Naive thymus-derived CD8-positive, alpha-beta T cell (primary cell): Measurements from ENCODE around the gene BTN1A1. TPM values are rescaled to one million over a fixed set of nuclear protein-coding genes. Genes with fewer than 3 reads are reported as not detected.

Experiments
- ATAC-seq, 2 donors: fragments of 150-1000 bp; cut with Tn5 transposase in 1 of 2; sonication (Bioruptor Pico), chemical (Tn5 transposase) in 1 of 2; 1 replicate in 1 of 2; 2 replicates in 1 of 2; pipeline ENCODE4 v1.10.0; 2021; ENCODE audit warnings: mild to moderate bottlenecking in 2 of 2, moderate library complexity in 2 of 2
- POLR2A ChIA-PET: fragments of 350-600 bp; sonication (Branson Sonifier 250); formaldehyde crosslinking; loops from one replicate; lab custom pipeline; 2021; ENCODE audit warnings: antibody characterized with exemption; lab: Charles Lee
- DNase-seq, 10 donors: peaks; one replicate each; pipeline versions ENCODE4 v3.0.0 to v3.0.0-alpha.2; 2020 to 2022
- H3K27ac Mint-ChIP-seq, 10 donors: one replicate each; pipeline ENCODE4 v1.8.0; 2020 to 2022; ENCODE audit warnings: mild to moderate bottlenecking in 10 of 10, mixed read lengths in 10 of 10, moderate library complexity in 4 of 10, inconsistent platforms in 1 of 10
- H3K27me3 Mint-ChIP-seq, 5 donors: one replicate each; pipeline ENCODE4 v1.8.0; 2021 to 2022; ENCODE audit warnings: mixed read lengths in 5 of 5
- H3K36me3 Mint-ChIP-seq, 3 donors: one replicate each; pipeline ENCODE4 v1.8.0; 2020 to 2022; ENCODE audit warnings: mixed read lengths in 3 of 3, mild to moderate bottlenecking in 2 of 3, inconsistent platforms in 1 of 3
- H3K4me1 Mint-ChIP-seq, 4 donors: one replicate each; pipeline ENCODE4 v1.8.0; 2021 to 2022; ENCODE audit warnings: mixed read lengths in 4 of 4
- H3K4me3 Mint-ChIP-seq, 10 donors: one replicate each; pipeline ENCODE4 v1.8.0; 2020 to 2022; ENCODE audit warnings: mild to moderate bottlenecking in 10 of 10, mixed read lengths in 10 of 10, moderate library complexity in 6 of 10, inconsistent platforms in 1 of 10
- H3K9me3 Mint-ChIP-seq, 9 donors: one replicate each; pipeline ENCODE4 v1.8.0; 2020 to 2022; ENCODE audit warnings: mixed read lengths in 9 of 9, mild to moderate bottlenecking in 3 of 9, inconsistent platforms in 1 of 9, moderate library complexity in 1 of 9
- polyA plus RNA-seq, 3 donors: library from polyadenylated mRNA; unstranded; fragments of 300-500 nt; fragmentation: Illumina TruSeq; gene quantifications; one replicate each; pipeline ENCODE4 v1.2.3, GENCODE V29; 2021
- total RNA-seq, 8 experiments: library from RNA in 2 of 8; stranded (reverse) in 2 of 8; gene quantifications; one replicate each; pipeline ENCODE4 v1.2.3 and lab custom pipeline; 2021 to 2026

Gene BTN1A1
- total and polyA plus RNA-seq, 5 experiments from 2014 or later: not detected

DNA sequence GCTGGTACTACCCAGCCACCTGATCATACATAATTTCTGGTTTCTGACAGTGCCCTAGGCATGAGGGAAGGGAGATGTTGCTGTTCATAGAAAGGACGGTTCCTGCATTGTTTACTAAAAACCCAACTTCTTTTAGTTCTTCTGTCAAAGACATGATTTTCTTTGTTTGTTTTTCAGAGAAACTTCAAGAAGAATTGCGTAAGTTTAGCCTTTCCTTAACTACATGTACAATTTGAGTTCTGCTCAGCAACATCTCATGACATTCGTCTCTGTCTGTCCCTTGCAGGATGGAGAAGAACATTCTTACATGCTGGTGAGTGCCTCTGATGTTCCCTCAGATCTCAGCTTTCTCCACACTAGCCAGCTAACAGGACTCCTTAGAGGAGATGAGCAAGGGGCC is 34.3 kb upstream of the BTN1A1 start:
- Mint-ChIP-seq H3K27me3 (no peaks in the 10 kb centered on the region), H3K4me3 (no peak overlapping the region), H3K4me1 (peaks cover 29 to 58% (median 49%) of the 10 kb centered on the region in 4 donors), H3K27ac (peak overlapping the region in 5 of 10 donors; percentile 18 to 76 (median 33)), H3K36me3 (peaks cover 21 to 81% (median 69%) of the 10 kb centered on the region in 3 donors), H3K9me3 (no peaks in the 10 kb centered on the region)
- ATAC-seq (no peak), DNase-seq (no peak)
- POLR2A ChIA-PET: no interaction called here

DNA sequence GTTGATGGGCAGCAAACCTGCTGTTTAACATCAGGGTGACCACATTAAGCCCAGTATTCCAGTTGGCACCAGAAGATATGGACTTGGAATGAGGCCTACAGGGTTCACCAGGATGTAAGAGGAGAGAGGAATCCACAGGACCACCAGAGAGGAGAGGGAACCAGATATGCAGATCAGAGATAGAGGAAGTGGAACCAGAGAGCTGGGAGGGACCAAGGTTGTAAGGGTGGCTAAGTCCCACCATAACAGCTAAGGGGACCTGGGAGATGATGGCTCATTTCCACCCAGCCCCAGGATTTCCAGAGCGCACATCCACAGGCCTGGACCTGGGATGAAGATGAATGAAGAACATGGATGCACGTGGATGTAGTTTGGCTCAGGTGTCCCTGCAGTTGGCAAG is 31.3 kb upstream of the BTN1A1 start:
- Mint-ChIP-seq H3K27ac (peak overlapping the region in 8 of 10 donors; percentile 36 to 79 (median 58)), H3K4me1 (peaks cover 23 to 56% (median 44%) of the 10 kb centered on the region in 4 donors), H3K27me3 (no peaks in the 10 kb centered on the region), H3K36me3 (peaks cover 28 to 66% (median 54%) of the 10 kb centered on the region in 3 donors), H3K4me3 (peak overlapping the region in 1 of 10 donors; percentile 2), H3K9me3 (peaks cover 0 to 12% (median 4%) of the 10 kb centered on the region in 9 donors)
- ATAC-seq: no peak
- no peak for DNase-seq
- POLR2A ChIA-PET: no interaction called here

DNA sequence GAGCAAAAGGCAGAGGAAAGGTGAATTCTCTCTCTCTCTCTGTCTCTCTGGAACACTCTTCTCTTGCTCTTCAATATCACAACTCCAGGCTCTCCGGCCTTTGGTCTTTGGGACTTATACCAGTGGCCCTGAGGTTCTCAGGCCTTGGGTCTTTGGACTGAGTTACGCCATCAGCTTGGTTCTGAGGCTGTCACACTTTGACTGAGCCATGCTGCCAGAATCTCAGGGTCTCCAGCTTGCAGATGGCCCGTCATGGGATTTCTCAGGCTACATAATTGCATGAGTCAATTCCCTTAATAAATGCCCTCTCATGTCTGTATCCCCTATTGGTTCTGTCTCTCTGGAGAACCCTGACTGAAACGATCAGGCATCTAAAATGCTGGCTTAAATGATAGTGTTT is 29.5 kb upstream of the BTN1A1 start:
- Mint-ChIP-seq H3K36me3 (peaks cover 20 to 51% (median 35%) of the 10 kb centered on the region in 3 donors), H3K27me3 (no peaks in the 10 kb centered on the region), H3K9me3 (peaks cover 0 to 12% (median 4%) of the 10 kb centered on the region in 9 donors), H3K27ac (peak overlapping the region in 5 of 10 donors; percentile 84 to 100 (median 95)), H3K4me3 (no peak overlapping the region), H3K4me1 (peaks cover 22 to 57% (median 42%) of the 10 kb centered on the region in 4 donors)
- POLR2A ChIA-PET: no interaction called here
- DNase-seq (no peak), ATAC-seq (no peak)

DNA sequence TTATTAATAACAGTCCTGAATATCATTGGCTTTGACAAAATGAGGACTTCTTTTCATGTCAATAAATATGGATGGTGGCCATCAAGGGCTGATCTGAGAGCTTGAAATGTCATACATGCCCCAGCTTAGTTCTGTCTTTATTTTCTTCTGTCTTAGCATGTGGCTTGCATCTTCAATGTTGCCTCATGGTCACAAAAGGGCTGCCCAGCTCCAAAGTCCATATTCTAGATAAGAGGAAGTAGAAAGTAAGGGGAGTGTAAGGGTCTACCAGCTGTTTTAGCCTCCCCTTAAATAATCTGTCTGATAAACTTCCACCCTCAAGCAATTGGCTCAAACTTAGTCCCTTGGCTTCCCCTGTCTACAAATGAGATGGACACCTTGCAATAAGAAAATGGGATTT is 28.1 kb upstream of the BTN1A1 start:
- POLR2A ChIA-PET: interaction anchor here (0.6 to 1.6 kb wide), 6 partner anchors 10 to 199 kb away, joined by 3 to 5 read pairs (median 4); partner anchors contain the start of gene BTN3A3
- peaks cover 27 to 66% (median 50%) of the 10 kb centered on the region in 4 donors for H3K4me1 Mint-ChIP-seq

DNA sequence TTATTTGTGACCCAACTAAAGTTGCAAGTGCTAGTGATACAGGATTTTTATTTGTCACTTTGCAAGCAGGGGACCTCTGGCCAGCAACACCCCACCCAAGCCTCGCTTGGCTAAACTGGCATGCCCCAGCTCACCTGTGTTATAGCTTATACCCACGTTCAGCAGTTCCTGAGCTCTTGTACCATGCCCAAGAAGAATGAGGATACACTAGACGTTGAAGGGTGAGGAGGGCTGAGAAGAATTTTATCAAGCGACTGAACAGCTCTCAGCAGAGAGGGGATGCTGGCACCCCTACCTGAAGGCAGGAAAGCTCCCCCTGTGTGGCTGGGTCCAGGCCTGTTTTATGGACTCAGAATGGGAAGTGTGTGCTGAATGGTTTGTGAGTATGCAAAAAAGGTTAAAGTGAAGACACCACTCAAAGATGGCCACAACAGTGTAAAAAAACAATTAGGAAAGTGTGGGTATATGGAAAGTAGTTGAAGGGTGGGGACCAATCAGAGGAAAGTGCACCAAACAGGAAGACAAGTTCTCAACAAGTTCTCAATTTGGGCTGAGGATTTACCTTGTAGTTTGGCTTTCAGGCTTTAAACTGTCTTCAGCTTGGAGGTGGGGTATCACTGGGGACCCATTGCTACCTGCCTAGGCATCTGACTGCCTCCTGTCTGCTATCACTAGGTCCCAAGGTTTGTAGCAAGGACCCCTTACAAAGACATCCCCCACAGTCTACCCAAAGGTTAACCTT is 27.4 kb upstream of the BTN1A1 start:
- ATAC-seq (no peak), DNase-seq (peak in 2 of 10 donors; percentile 9 to 12)
- peak overlapping the region; percentile 44 to 100 (median 98) for H3K4me3 Mint-ChIP-seq
- H3K9me3 Mint-ChIP-seq: peaks cover 0 to 12% (median 4%) of the 10 kb centered on the region in 9 donors
- POLR2A ChIA-PET: interaction anchor here (0.6 to 3.8 kb wide), 19 partner anchors 11 to 1399 kb away, joined by 3 to 55 read pairs (median 5); partner anchors contain the start of genes BTN2A1, BTN3A3 and HMGN4
- H3K27me3 Mint-ChIP-seq: no peaks in the 10 kb centered on the region
- peak overlapping the region; percentile 96 to 100 (median 99) for H3K27ac Mint-ChIP-seq
- peaks cover 29 to 71% (median 57%) of the 10 kb centered on the region in 4 donors for H3K4me1 Mint-ChIP-seq
- H3K36me3 Mint-ChIP-seq: peaks cover 15 to 36% (median 19%) of the 10 kb centered on the region in 3 donors

More for the DNA sequence above, 28.1 kb upstream of the BTN1A1 start:
- H3K9me3 Mint-ChIP-seq: peaks cover 0 to 12% (median 4%) of the 10 kb centered on the region in 9 donors
- peak overlapping the region in 2 of 10 donors; percentile 25 to 26 for H3K4me3 Mint-ChIP-seq
- H3K27me3 Mint-ChIP-seq: no peaks in the 10 kb centered on the region
- ATAC-seq (no peak), DNase-seq (no peak)
- H3K27ac Mint-ChIP-seq: peak overlapping the region in 7 of 10 donors; percentile 84 to 100 (median 99)
- H3K36me3 Mint-ChIP-seq: peaks cover 20 to 42% (median 22%) of the 10 kb centered on the region in 3 donors

DNA sequence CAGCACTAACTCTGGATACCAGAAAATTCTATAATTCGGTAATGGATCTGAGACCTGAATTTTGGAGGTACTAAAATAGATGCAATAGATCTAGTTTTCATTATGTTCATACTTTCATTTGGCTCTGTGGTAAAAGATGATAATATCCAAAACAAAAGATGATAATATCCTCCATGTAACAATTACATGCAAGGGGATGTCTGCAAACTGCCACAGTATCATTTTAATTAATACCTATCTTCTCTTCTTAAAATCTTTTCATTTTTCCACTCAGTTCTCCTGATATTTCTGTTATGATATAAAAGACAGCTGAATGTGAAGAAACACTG is 26.7 kb upstream of the BTN1A1 start:
- H3K36me3 Mint-ChIP-seq: peaks cover 8 to 32% (median 16%) of the 10 kb centered on the region in 3 donors
- H3K27ac Mint-ChIP-seq: peak overlapping the region; percentile 96 to 100 (median 99)
- peak in 1 of 2 donors; percentile 0 for ATAC-seq
- no peaks in the 10 kb centered on the region for H3K27me3 Mint-ChIP-seq
- H3K4me3 Mint-ChIP-seq: peak overlapping the region; percentile 92 to 100 (median 98)
- peaks cover 26 to 76% (median 64%) of the 10 kb centered on the region in 4 donors for H3K4me1 Mint-ChIP-seq
- POLR2A ChIA-PET: interaction anchor here (0.9 to 3.8 kb wide), 31 partner anchors 9 to 1399 kb away, joined by 3 to 55 read pairs (median 5); partner anchors contain the start of genes BTN2A1, BTN2A2, BTN3A2 and BTN3A3
- no peak for DNase-seq
- peaks cover 0 to 12% (median 4%) of the 10 kb centered on the region in 9 donors for H3K9me3 Mint-ChIP-seq

DNA sequence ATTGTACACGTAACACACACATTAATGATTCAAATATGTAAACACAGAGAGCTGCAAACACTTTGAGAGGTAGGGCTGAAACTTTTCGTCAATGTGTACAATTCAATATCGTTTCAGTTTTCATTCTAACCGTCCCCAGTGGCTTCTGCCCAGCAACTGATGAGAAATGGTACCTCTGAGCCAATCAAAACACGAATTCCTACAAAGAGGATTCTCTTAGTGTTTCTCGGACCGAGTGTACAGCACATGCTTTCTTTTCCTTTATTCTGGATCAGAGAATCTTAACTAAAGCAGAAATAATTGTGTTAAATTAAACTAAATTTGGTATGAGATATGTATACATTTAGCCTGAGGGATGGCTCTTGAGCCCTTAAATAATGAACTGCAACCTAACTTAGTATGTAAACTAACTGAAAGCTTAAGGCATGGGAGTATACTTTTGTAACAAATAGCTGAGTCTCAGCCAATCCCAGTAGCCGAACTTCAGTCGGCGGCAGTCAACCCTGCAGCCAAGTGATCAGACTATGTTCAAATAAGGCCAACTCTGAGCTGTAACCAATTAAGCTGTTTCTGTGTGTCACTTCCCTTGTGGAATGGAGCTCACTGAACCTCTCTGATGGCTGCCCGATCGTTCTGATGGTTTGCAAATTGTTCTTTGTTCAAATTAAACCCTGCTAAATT is 26.2 kb upstream of the BTN1A1 start:
- Mint-ChIP-seq H3K4me1 (peaks cover 25 to 76% (median 64%) of the 10 kb centered on the region in 4 donors), H3K36me3 (peaks cover 3 to 27% (median 11%) of the 10 kb centered on the region in 3 donors), H3K4me3 (peak overlapping the region; percentile 92 to 100 (median 98)), H3K27ac (peak overlapping the region; percentile 96 to 100 (median 99)), H3K9me3 (peaks cover 0 to 12% (median 4%) of the 10 kb centered on the region in 9 donors), H3K27me3 (no peaks in the 10 kb centered on the region)
- POLR2A ChIA-PET: interaction anchor here (0.6 to 3.8 kb wide), 47 partner anchors 9 to 1398 kb away, joined by 3 to 55 read pairs (median 4); partner anchors contain the start of genes BTN2A1, BTN2A2, BTN3A2 and BTN3A3
- ATAC-seq (peak; percentile 95), DNase-seq (peak; percentile 48 to 96 (median 84))

DNA sequence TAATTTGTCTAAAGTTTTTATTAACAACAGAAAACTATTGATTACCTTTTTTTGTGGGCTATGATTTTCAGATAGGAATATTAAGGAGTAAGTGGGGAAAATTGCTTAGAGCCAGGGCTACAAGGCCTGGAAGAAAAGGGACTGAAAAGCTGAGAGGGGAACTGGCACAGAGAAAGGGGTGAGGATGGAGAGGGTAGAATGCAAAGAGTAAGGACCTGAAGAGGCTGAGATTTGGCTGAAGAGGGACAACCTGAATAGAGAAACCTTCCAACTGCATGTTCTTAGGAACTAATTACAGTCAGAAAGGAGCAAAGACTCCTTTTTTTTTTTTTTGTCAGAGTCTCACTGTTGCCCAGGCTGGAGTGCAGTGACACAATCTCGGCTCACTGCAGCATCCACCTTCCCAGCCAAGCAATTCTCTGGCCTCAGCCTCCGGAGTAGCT is 25.6 kb upstream of the BTN1A1 start:
- Mint-ChIP-seq H3K36me3 (peaks cover 0 to 23% (median 8%) of the 10 kb centered on the region in 3 donors), H3K4me3 (peak overlapping the region; percentile 92 to 100 (median 98)), H3K27me3 (no peaks in the 10 kb centered on the region), H3K4me1 (peaks cover 24 to 78% (median 66%) of the 10 kb centered on the region in 4 donors), H3K27ac (peak overlapping the region; percentile 96 to 100 (median 99)), H3K9me3 (peaks cover 0 to 12% (median 4%) of the 10 kb centered on the region in 9 donors)
- POLR2A ChIA-PET: interaction anchor here (0.6 to 3.8 kb wide), 46 partner anchors 8 to 1398 kb away, joined by 3 to 55 read pairs (median 4); partner anchors contain the start of genes BTN2A1, BTN2A2, BTN3A2 and BTN3A3
- DNase-seq (no peak), ATAC-seq (peak; percentile 7 to 19)

DNA sequence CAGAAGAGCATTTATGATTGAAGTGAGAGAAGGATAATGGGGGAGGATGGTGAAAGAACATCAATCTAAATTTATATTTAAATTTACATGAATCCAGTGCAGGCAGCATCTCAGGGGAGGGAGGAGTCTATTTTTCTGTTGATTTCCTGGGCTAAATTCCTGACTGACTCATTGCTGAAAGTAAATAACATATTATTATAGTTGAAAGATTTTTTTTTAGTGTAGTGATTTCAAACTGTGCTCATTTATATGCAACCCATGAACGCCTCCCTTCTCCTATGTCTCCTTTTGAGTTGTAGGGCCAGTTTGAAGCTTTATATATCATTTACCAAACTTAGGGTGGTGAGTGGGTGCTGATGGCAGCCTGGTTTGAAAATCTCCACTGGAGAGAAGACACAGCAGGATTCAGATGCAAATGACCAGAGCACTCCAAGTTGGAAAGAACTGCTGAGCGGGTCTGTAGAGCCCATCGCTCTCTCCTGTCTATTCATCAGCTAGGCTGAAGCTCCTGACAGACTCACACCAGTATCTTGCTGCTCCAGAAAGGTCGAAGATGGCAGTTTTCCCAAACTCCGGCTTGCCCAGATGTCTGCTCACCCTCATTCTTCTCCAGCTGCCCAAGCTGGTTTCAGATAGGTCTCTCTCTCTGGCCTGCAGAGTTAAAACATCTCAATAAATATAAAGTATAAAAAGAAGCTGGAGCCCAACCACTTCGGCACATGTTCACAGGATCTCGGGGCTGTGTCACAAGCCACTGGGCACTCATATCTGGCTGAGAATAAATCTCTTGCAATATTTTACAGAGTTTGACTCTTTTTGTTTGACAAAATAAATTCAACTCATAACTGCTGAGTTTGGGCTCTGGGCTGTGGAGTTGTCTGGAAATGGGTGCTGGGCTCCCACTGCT is 24.0 kb upstream of the BTN1A1 start:
- Mint-ChIP-seq H3K27ac (peak overlapping the region; percentile 87 to 100 (median 97)), H3K4me3 (peak overlapping the region in 8 of 10 donors; percentile 30 to 100 (median 48)), H3K9me3 (peaks cover 0 to 10% (median 4%) of the 10 kb centered on the region in 9 donors), H3K36me3 (peaks cover 0 to 16% (median 8%) of the 10 kb centered on the region in 3 donors), H3K4me1 (peaks cover 25 to 75% (median 66%) of the 10 kb centered on the region in 4 donors), H3K27me3 (no peaks in the 10 kb centered on the region)
- no peak for ATAC-seq
- POLR2A ChIA-PET: interaction anchor here (0.7 to 3.8 kb wide), 10 partner anchors 30 to 278 kb away, joined by 3 to 55 read pairs (median 4); partner anchors contain the start of gene HMGN4
- no peak for DNase-seq

DNA sequence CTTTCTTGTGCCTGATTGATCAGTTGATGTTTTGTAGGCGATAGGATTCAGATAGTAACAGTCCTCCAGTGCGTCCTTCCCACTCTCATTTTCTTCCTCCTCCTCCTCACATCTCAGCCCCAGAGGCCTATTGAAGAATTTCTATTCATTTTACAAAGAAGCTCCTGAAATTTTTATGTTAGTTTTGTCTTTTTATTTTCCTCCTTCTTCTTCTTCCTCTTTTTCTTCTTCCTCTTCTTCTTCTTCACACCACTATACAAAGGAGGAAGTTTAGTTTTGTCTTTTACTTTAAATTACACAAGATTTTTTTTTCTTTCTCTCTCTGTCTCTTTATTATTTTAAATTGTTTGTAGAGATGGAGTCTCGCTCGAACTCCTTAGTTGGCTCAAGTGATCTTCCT is 23.2 kb upstream of the BTN1A1 start:
- ATAC-seq (no peak), DNase-seq (no peak)
- Mint-ChIP-seq H3K27me3 (no peaks in the 10 kb centered on the region), H3K4me1 (peaks cover 25 to 67% (median 61%) of the 10 kb centered on the region in 4 donors), H3K36me3 (peaks cover 0 to 9% (median under 1%) of the 10 kb centered on the region in 3 donors), H3K27ac (peak overlapping the region; percentile 87 to 100 (median 97)), H3K9me3 (peaks cover 0 to 2% (median 0%) of the 10 kb centered on the region in 9 donors), H3K4me3 (peak overlapping the region in 8 of 10 donors; percentile 20 to 57 (median 40))
- POLR2A ChIA-PET: interaction anchor here (1.0 to 1.6 kb wide), 3 partner anchors 43 to 93 kb away, joined by 3 to 5 read pairs (median 4); no protein-coding TSS in a partner anchor

DNA sequence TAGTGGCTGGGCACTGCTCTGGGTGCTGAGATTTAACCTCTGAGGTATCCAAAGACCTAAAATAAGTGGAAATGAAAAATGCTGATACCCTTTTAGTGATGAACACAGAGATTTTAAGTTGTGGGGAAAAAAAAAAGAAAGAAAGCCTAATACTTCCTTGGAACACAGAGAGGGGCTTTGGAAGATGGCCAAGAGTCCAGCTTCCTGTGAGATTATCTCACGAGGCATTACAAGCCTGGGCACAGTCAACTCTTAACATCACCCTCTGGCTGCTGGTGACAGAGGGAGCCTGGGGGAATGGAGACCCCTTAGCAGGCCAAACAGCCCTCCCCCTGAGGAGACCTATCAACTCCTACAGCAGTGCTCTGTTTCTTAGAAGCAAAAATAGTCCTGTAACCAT is 22.7 kb upstream of the BTN1A1 start:
- Mint-ChIP-seq H3K27ac (peak overlapping the region in 9 of 10 donors; percentile 87 to 100 (median 96)), H3K9me3 (no peaks in the 10 kb centered on the region), H3K4me1 (peaks cover 25 to 66% (median 59%) of the 10 kb centered on the region in 4 donors), H3K36me3 (peaks cover 0 to 7% (median 0%) of the 10 kb centered on the region in 3 donors), H3K4me3 (peak overlapping the region in 3 of 10 donors; percentile 25 to 40 (median 36)), H3K27me3 (no peaks in the 10 kb centered on the region)
- POLR2A ChIA-PET: interaction anchor here (1.0 kb wide), 1 partner anchor 92 kb away, joined by 3 read pairs; no protein-coding TSS in a partner anchor
- no peak for DNase-seq
- no peak for ATAC-seq
